SU-DHL-6 (cell line): ENCODE results near the gene CRIM1.

Experiments used
- H2AFZ ChIP-seq: fragments of 200-600 bp; sonication (generic); 2 replicates; pipeline ENCODE4 v1.6.1; 2014; ENCODE audit warnings: low read depth, mild to moderate bottlenecking, moderate library complexity, mixed read lengths, antibody characterized with exemption, low read length; ENCODE audit not compliant: severe bottlenecking
- H3F3A ChIP-seq: fragments of 200-600 bp; shearing (Covaris generic); 2 replicates; pipeline ENCODE4 v1.6.0; 2016; ENCODE audit warnings: antibody characterized with exemption, mild to moderate bottlenecking; ENCODE audit not compliant: insufficient read depth
- H3K27ac ChIP-seq: fragments of 200-600 bp; sonication (generic); 2 replicates; pipeline ENCODE4 v1.5.1; 2016; ENCODE audit warnings: low read depth, mild to moderate bottlenecking, low read length, moderate library complexity, mixed read lengths
- H3K27me3 ChIP-seq: fragments of 200-600 bp; sonication (generic), shearing (Covaris generic); 2 replicates; pipeline ENCODE4 v1.6.0; 2014; ENCODE audit warnings: mild to moderate bottlenecking, low read length
- H3K36me3 ChIP-seq: fragments of 200-600 bp; sonication (generic); 2 replicates; pipeline ENCODE4 v1.6.1; 2014; ENCODE audit warnings: mild to moderate bottlenecking, low read length, mixed read lengths
- H3K4me2 ChIP-seq: fragments of 300-600, 200-600 bp; shearing (Covaris generic), sonication (generic); 2 replicates; pipeline ENCODE4 v1.6.0; 2014; ENCODE audit warnings: low read length, low read depth, mild to moderate bottlenecking; ENCODE audit not compliant: poor library complexity, severe bottlenecking
- H3K4me3 ChIP-seq: fragments of 200-600 bp; sonication (generic); 2 replicates; pipeline ENCODE4 v1.5.1; 2014; ENCODE audit warnings: antibody characterized with exemption, low read length, mild to moderate bottlenecking, mixed read lengths; ENCODE audit not compliant: insufficient read depth, poor library complexity, severe bottlenecking
- H3K79me2 ChIP-seq: fragments of 200-600 bp; sonication (generic); 2 replicates; pipeline ENCODE4 v1.6.1; 2014; ENCODE audit warnings: mild to moderate bottlenecking, low read length, moderate library complexity; ENCODE audit not compliant: insufficient read depth
- H3K9ac ChIP-seq: fragments of 200-600 bp; sonication (generic); 2 replicates; pipeline ENCODE4 v1.7.0; 2014; ENCODE audit warnings: mild to moderate bottlenecking, low read length
- H3K9me2 ChIP-seq: fragments of 200-600 bp; sonication (generic); replicated peaks from 2 replicates; pipeline ENCODE4 v1.6.1; 2014; ENCODE audit warnings: low read length; ENCODE audit not compliant: insufficient read depth
- H3K9me3 ChIP-seq: fragments of 200-600 bp; sonication (generic); 2 replicates; pipeline ENCODE4 v1.6.1; 2014; ENCODE audit warnings: low read length, mixed read lengths; ENCODE audit not compliant: insufficient read depth
- H4K20me1 ChIP-seq: fragments of 200-600 bp; sonication (generic); 2 replicates; pipeline ENCODE4 v1.6.1; 2014; ENCODE audit warnings: low read depth, mild to moderate bottlenecking, antibody characterized with exemption, low read length, moderate library complexity, mixed read lengths
- CTCF ChIP-seq: fragments of 200-600 bp; sonication (generic); IDR thresholded peaks from one replicate; pipeline ENCODE4 v1.5.1; 2017; ENCODE audit warnings: antibody characterized with exemption, mild to moderate bottlenecking, low read length, moderate library complexity; ENCODE audit not compliant: insufficient read depth, poor library complexity, severe bottlenecking
- EZH2phosphoT487 ChIP-seq: fragments of 200-600 bp; sonication (generic), shearing (Covaris generic); conservative IDR thresholded peaks from 2 replicates; pipeline ENCODE4 v1.6.1; 2018; ENCODE audit warnings: mild to moderate bottlenecking, antibody characterized with exemption, low read length, moderate library complexity, mixed read lengths

CRIM1 gene

GRCh38 chr2:36539631-36540030 lies 184.1 kb downstream of the CRIM1 start:
- Histone ChIP-seq H3K9ac (no peak overlapping the region), H3F3A (no peaks in the 10 kb centered on the region), H4K20me1 (no peaks in the 10 kb centered on the region), H3K27me3 (no peaks in the 10 kb centered on the region), H2AFZ (no peak overlapping the region), H3K4me3 (no peak overlapping the region), H3K9me2 (no peaks in the 10 kb centered on the region), H3K27ac (no peak overlapping the region), H3K4me2 (no peak overlapping the region), H3K79me2 (no peaks in the 10 kb centered on the region), H3K36me3 (no peaks in the 10 kb centered on the region), H3K9me3 (no peaks in the 10 kb centered on the region)
- TF ChIP-seq CTCF (no peak), EZH2phosphoT487 (no peak)

GRCh38 chr2:36540986-36541754 lies 185.6 kb downstream of the CRIM1 start:
- H3K27ac ChIP-seq: no peak overlapping the region
- no peaks in the 10 kb centered on the region for H3K9me3 ChIP-seq
- no peaks in the 10 kb centered on the region for H3K79me2 ChIP-seq
- H3K36me3 ChIP-seq: no peaks in the 10 kb centered on the region
- no peaks in the 10 kb centered on the region for H4K20me1 ChIP-seq
- no peak overlapping the region for H3K4me2 ChIP-seq
- no peak for TF ChIP-seq EZH2phosphoT487
- H3K4me3 ChIP-seq: no peak overlapping the region
- H2AFZ ChIP-seq: no peak overlapping the region
- no peak overlapping the region for H3K9ac ChIP-seq
- H3K9me2 ChIP-seq: no peaks in the 10 kb centered on the region
- no peaks in the 10 kb centered on the region for H3K27me3 ChIP-seq
- no peaks in the 10 kb centered on the region for H3F3A ChIP-seq

DNA sequence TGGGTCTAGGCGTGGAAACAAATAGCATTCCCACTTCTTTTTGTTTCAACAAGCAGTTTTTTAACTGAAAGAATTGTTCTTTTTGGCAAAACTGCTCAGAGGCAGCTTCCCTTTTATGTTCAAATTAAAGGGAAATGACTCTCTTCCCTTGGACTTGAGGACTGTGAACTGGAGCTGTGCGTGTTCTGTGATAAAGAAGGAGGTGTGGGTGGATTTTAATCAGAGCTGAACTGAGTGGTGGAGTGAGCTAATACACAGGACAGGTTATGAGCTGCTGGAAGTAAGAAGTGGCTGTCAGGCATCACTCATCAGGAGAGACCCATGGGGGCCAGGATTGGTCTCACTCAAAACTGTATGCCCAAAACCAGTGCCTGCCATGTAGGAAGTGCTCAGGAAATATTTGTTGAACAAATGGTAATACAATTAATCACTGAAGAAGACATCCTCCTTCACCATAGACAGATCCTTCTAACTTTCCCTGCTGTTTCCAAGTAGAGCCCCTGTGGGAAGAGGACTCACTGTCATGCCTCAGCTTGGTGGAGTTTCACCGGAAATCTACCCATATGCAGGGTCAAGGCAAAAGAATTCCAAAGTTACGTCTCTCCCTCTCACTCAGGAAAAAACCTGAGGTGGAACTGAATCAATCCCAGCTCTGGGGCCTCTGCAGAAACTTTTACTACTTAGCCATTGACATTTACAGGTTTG lies 186.5 kb downstream of the CRIM1 start:
- H3K9me2 ChIP-seq: no peaks in the 10 kb centered on the region
- no peaks in the 10 kb centered on the region for H3K36me3 ChIP-seq
- no peak overlapping the region for H3K4me3 ChIP-seq
- no peak overlapping the region for H3K27ac ChIP-seq
- no peak overlapping the region for H3K4me2 ChIP-seq
- H2AFZ ChIP-seq: no peak overlapping the region
- TF ChIP-seq CTCF: no peak
- no peak for TF ChIP-seq EZH2phosphoT487
- H3F3A ChIP-seq: no peaks in the 10 kb centered on the region
- H3K27me3 ChIP-seq: no peaks in the 10 kb centered on the region
- H3K9me3 ChIP-seq: no peaks in the 10 kb centered on the region
- no peak overlapping the region for H3K9ac ChIP-seq
- H3K79me2 ChIP-seq: no peaks in the 10 kb centered on the region
- H4K20me1 ChIP-seq: no peaks in the 10 kb centered on the region
